Measurements from ENCODE around the gene RALY.
A peak's percentile ranks its signal among the peaks of the same experiment; 100 is the strongest.

RALY gene

GRCh38 chr20:34083137-34083536 lies 89.4 kb downstream of the RALY start:
- DNase-seq, result peak in 2 of 14 donors; percentile 16 to 17

- no peak for DNase-seq
Observed at GRCh38 chr20:34083781-34084180, 90.1 kb downstream of the RALY start.

GRCh38 chr20:34084227-34084923 lies 90.7 kb downstream of the RALY start:
- no peak for DNase-seq

- DNase-seq, result no peak
Observed at GRCh38 chr20:34085544-34086040, 91.9 kb downstream of the RALY start.

GRCh38 chr20:34088305-34089174 lies 94.8 kb downstream of the RALY start:
- DNase-seq, result no peak

GRCh38 chr20:34089175-34089479 lies 95.4 kb downstream of the RALY start:
- no peak for DNase-seq

GRCh38 chr20:34089655-34090345 lies 96.1 kb downstream of the RALY start:
- DNase-seq, result no peak

GRCh38 chr20:34090645-34091044 lies 96.9 kb downstream of the RALY start:
- no peak for DNase-seq

GRCh38 chr20:34091637-34092200 lies 98.0 kb downstream of the RALY start:
- no peak for DNase-seq

- no peak for DNase-seq
Observed at GRCh38 chr20:34093895-34094294, 100.2 kb downstream of the RALY start.

GRCh38 chr20:34095825-34096224 lies 102.1 kb downstream of the RALY start:
- DNase-seq, result no peak

GRCh38 chr20:34096699-34097444 lies 103.2 kb downstream of the RALY start:
- DNase-seq, result no peak

GRCh38 chr20:34098570-34098969 lies 104.9 kb downstream of the RALY start:
- no peak for DNase-seq

- DNase-seq, result no peak
Observed at GRCh38 chr20:34099675-34100074, 106.0 kb downstream of the RALY start.

GRCh38 chr20:34100576-34100975 lies 106.9 kb downstream of the RALY start:
- no peak for DNase-seq

GRCh38 chr20:34102342-34102741 lies 108.6 kb downstream of the RALY start:
- no peak for DNase-seq

- no peak for DNase-seq
Observed at GRCh38 chr20:34104059-34104458, 110.3 kb downstream of the RALY start.

GRCh38 chr20:34105978-34106675 lies 112.4 kb downstream of the RALY start:
- DNase-seq, result no peak

GRCh38 chr20:34108616-34109174 lies 115.0 kb downstream of the RALY start:
- no peak for DNase-seq

- DNase-seq, result no peak
Observed at GRCh38 chr20:34109442-34109841, 115.7 kb downstream of the RALY start.

Measured in C1 segment of cervical spinal cord (tissue), 14 donors.